Measurements from ENCODE around the gene ZNF79.

- TF ChIP-seq EP300 (IDR thresholded peaks at IDR 0.05): no peak
- TF ChIP-seq POLR2A (IDR thresholded peaks at IDR 0.05): no peak
- TF ChIP-seq, protein P1, sequence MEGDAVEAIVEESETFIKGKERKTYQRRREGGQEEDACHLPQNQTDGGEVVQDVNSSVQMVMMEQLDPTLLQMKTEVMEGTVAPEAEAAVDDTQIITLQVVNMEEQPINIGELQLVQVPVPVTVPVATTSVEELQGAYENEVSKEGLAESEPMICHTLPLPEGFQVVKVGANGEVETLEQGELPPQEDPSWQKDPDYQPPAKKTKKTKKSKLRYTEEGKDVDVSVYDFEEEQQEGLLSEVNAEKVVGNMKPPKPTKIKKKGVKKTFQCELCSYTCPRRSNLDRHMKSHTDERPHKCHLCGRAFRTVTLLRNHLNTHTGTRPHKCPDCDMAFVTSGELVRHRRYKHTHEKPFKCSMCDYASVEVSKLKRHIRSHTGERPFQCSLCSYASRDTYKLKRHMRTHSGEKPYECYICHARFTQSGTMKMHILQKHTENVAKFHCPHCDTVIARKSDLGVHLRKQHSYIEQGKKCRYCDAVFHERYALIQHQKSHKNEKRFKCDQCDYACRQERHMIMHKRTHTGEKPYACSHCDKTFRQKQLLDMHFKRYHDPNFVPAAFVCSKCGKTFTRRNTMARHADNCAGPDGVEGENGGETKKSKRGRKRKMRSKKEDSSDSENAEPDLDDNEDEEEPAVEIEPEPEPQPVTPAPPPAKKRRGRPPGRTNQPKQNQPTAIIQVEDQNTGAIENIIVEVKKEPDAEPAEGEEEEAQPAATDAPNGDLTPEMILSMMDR (IDR thresholded peaks at IDR 0.05): no peak
These were observed 21.6 kb upstream of the ZNF79 start for GRCh38 chr9:127402401-127403090.

All from upper lobe of left lung (tissue), 4 donors.